ENCODE measurements around the gene PLK3. TPM values are rescaled to one million over a fixed set of nuclear protein-coding genes. Genes with fewer than 3 reads are reported as not detected.
"Not testable (repeated sequence)": the region's sequence is repeated elsewhere in the genome, so short reads cannot be mapped to it uniquely, and the experiment has no call there.

Gene PLK3
- total RNA-seq, 1 experiment from 2014 or later: 68.0 TPM

DNA sequence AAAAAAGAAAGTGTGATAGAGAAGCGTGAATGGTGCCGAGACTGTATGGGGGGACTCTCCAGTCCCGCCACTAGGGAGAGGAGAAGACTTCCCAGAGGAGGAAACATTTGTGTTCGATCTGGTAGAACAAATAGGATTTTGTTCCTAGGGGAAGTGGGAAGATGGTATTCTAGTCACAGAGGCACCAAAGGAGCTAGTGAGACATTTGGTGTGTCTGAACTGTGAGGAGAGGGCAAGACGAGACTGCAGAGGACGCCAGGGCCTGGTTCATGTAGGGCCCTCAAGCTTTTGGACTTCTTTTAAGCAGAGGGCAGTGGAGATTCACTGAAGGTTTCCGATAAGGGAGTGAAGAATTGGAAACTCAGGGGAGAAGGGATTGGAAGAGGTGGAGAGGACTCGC is 11.1 kb downstream of the PLK3 start:
- ChIA-PET CTCF (interaction anchor here (0.7 kb wide), 1 partner anchor 13 kb away, joined by 3 read pairs; no protein-coding TSS in a partner anchor), POLR2A (interaction anchor here (0.7 to 2.2 kb wide), 2 partner anchors 8 to 11 kb away, joined by 3 to 7 read pairs; partner anchors contain the start of gene PLK3)
- Mint-ChIP-seq H3K36me3 (ENCODE audit: insufficient read depth, unreplicated experiment) (peaks cover 68% of the 10 kb centered on the region), H3K4me3 (ENCODE audit: unreplicated experiment) (no peak overlapping the region), H3K27me3 (ENCODE audit: insufficient read depth, unreplicated experiment) (no peaks in the 10 kb centered on the region), H3K27ac (ENCODE audit: low read depth, unreplicated experiment) (peak overlapping the region; percentile 7), H3K9me3 (ENCODE audit: unreplicated experiment) (no peaks in the 10 kb centered on the region), H3K4me1 (ENCODE audit: insufficient read depth, unreplicated experiment) (peaks cover 51% of the 10 kb centered on the region)
- no peak for DNase-seq (ENCODE audit: unreplicated experiment)
- TF ChIP-seq, protein P1, sequence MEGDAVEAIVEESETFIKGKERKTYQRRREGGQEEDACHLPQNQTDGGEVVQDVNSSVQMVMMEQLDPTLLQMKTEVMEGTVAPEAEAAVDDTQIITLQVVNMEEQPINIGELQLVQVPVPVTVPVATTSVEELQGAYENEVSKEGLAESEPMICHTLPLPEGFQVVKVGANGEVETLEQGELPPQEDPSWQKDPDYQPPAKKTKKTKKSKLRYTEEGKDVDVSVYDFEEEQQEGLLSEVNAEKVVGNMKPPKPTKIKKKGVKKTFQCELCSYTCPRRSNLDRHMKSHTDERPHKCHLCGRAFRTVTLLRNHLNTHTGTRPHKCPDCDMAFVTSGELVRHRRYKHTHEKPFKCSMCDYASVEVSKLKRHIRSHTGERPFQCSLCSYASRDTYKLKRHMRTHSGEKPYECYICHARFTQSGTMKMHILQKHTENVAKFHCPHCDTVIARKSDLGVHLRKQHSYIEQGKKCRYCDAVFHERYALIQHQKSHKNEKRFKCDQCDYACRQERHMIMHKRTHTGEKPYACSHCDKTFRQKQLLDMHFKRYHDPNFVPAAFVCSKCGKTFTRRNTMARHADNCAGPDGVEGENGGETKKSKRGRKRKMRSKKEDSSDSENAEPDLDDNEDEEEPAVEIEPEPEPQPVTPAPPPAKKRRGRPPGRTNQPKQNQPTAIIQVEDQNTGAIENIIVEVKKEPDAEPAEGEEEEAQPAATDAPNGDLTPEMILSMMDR (IDR thresholded peaks at IDR 0.05; ENCODE audit: unreplicated experiment): no peak
- intact Hi-C loops (cut with micrococcal nuclease): no loop called here
- BruUV-seq (replicated peaks): no TSS peak

DNA sequence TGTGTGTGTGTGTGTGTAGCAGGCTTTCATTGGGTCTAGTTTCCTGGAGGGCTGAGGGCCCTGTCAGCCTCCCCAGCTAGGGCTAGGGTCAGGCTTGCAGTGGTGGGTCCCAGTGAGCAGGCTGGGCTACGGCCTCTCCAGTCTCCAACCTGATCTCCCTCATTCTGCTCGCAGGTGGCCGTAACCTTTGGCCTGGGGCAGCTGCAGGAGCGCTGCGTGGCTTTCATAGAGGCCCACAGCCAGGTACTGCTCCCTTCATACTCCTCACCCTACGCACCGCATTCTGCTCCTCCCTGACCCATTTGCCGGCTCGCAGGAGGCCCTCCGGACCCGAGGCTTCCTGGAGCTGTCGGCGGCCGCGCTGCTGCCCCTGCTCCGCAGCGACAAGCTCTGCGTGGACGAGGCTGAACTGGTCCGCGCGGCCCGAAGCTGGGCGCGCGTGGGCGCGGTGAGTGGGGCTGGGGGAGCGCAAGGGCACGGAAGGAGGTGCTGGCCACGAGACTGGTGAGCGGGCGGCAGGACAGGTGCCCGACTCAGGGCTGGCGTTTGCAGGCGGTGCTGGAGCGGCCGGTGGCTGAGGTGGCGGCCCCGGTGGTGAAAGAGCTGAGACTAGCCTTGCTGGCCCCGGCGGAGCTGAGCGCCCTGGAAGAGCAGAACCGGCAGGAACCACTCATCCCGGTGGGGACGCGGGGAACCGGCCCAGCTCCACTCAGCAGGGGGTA is 12.8 kb downstream of the PLK3 start:
- Mint-ChIP-seq H3K27me3 (ENCODE audit: insufficient read depth, unreplicated experiment) (no peaks in the 10 kb centered on the region), H3K4me1 (ENCODE audit: insufficient read depth, unreplicated experiment) (peaks cover 46% of the 10 kb centered on the region), H3K4me3 (ENCODE audit: unreplicated experiment) (no peak overlapping the region), H3K9me3 (ENCODE audit: unreplicated experiment) (no peaks in the 10 kb centered on the region), H3K36me3 (ENCODE audit: insufficient read depth, unreplicated experiment) (peaks cover 54% of the 10 kb centered on the region), H3K27ac (ENCODE audit: low read depth, unreplicated experiment) (no peak overlapping the region)
- ChIA-PET POLR2A (interaction anchor here (0.5 to 2.4 kb wide), 8 partner anchors 10 to 197 kb away, joined by 3 to 13 read pairs (median 4); partner anchors contain the start of genes PLK3, RNU5D-1 and RPS8), CTCF (interaction anchor here (0.7 to 1.0 kb wide), 2 partner anchors 19 to 81 kb away, joined by 3 to 5 read pairs; no protein-coding TSS in a partner anchor)
- no peak for DNase-seq (ENCODE audit: unreplicated experiment)
- BruUV-seq (replicated peaks): no TSS peak
- intact Hi-C loops (cut with micrococcal nuclease): no loop called here
- TF ChIP-seq, protein P1 (IDR thresholded peaks at IDR 0.05; ENCODE audit: unreplicated experiment): no peak

DNA sequence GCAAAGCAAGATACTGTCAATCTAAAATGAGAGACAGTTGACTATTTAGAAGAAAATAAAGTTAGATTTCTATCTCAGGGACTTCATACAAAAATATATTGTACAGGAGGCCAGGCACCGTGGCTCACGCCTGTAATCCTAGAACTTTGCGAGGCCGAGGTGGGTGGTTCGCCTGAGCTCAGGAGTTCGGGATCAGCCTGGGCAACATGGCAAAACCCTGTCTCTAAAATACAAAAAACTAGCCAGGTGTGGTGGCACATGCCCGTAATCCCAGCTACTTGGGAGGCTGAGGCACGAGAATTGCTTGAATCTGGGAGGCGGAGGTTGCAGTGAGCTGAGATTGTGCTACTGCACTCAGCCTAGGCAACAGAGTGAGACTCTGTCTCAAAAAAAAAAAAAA is 15.7 kb downstream of the PLK3 start:
- POLR2A ChIA-PET: interaction anchor here (0.7 to 1.6 kb wide), 9 partner anchors 11 to 194 kb away, joined by 3 to 7 read pairs (median 4); partner anchors contain the start of genes EIF2B3, PLK3, RNU5D-1 and RPS8
- peak overlapping the region; percentile 17 for H3K27ac Mint-ChIP-seq (ENCODE audit: low read depth, unreplicated experiment)
- BruUV-seq (replicated peaks); H3K4me3 Mint-ChIP-seq (ENCODE audit: unreplicated experiment); intact Hi-C loops (cut with micrococcal nuclease); H3K9me3 Mint-ChIP-seq (ENCODE audit: unreplicated experiment); H3K27me3 Mint-ChIP-seq (ENCODE audit: insufficient read depth, unreplicated experiment); DNase-seq (ENCODE audit: unreplicated experiment): not testable (repeated sequence)
- CTCF ChIA-PET: interaction anchor here (0.7 to 0.9 kb wide), 3 partner anchors 19 to 85 kb away, joined by 3 to 4 read pairs (median 3); no protein-coding TSS in a partner anchor
- H3K36me3 Mint-ChIP-seq (ENCODE audit: insufficient read depth, unreplicated experiment): peaks cover 49% of the 10 kb centered on the region
- H3K4me1 Mint-ChIP-seq (ENCODE audit: insufficient read depth, unreplicated experiment): peaks cover 55% of the 10 kb centered on the region

DNA sequence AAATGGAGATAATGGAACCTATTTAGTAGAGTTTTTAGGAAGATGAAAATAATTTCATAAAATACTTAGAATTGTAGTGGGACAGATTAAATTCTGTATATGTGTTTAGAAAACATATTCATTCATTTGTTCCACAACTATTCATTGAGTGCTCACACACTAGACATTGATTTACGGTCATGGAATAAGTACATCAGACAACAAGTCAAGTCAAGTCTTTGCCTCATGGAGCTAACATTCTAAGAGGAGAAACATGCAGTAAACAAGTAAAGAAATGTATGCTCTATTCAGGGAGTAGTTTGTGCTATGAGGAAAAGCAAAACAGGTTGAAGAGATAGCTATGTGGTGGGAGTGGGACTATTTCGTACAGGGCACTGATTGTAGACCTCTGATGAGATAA is 17.1 kb downstream of the PLK3 start:
- ChIA-PET POLR2A (interaction anchor here (0.6 to 7.0 kb wide), 10 partner anchors 9 to 95 kb away, joined by 3 to 79 read pairs (median 4); partner anchors contain the start of genes BTBD19, DYNLT4, PLK3 and RNU5D-1), CTCF (interaction anchor here (0.5 to 1.3 kb wide), 3 partner anchors 10 to 193 kb away, joined by 3 to 5 read pairs (median 3); no protein-coding TSS in a partner anchor)
- TF ChIP-seq, protein P1 (IDR thresholded peaks at IDR 0.05; ENCODE audit: unreplicated experiment): no peak
- no peak overlapping the region for H3K27ac Mint-ChIP-seq (ENCODE audit: low read depth, unreplicated experiment)
- peak overlapping the region; percentile 53 for H3K4me3 Mint-ChIP-seq (ENCODE audit: unreplicated experiment)
- peaks cover 43% of the 10 kb centered on the region for H3K4me1 Mint-ChIP-seq (ENCODE audit: insufficient read depth, unreplicated experiment)
- BruUV-seq (replicated peaks): no TSS peak
- intact Hi-C loops (cut with micrococcal nuclease): no loop called here
- DNase-seq (ENCODE audit: unreplicated experiment): no peak
- H3K27me3 Mint-ChIP-seq (ENCODE audit: insufficient read depth, unreplicated experiment): no peaks in the 10 kb centered on the region
- peaks cover 44% of the 10 kb centered on the region for H3K36me3 Mint-ChIP-seq (ENCODE audit: insufficient read depth, unreplicated experiment)
- H3K9me3 Mint-ChIP-seq (ENCODE audit: unreplicated experiment): no peaks in the 10 kb centered on the region

Data from MCF 10A (cell line).